CD4-positive, alpha-beta T cell treated with Interleukin-6 for 4 hours (primary cell): Measurements from ENCODE around the gene TICAM2.
"Not testable (repeated sequence)": the region's sequence is repeated elsewhere in the genome, so short reads cannot be mapped to it uniquely, and the experiment has no call there.

Experiments used
- DNase-seq: peaks from one replicate; pipeline ENCODE4 v3.0.0-alpha.2; 2020; ENCODE audit warnings: mixed read lengths

The TICAM2 gene

GRCh38 chr5:115601701-115602590, at the start of gene TICAM2:
TSS of gene TICAM2 (minus strand) at chr5:115602479. CDS start at chr5:115581256, 21,223 bp downstream.
- peak; percentile 61 for DNase-seq

GRCh38 chr5:115649541-115649940, 47.3 kb upstream of the TICAM2 start:
- DNase-seq = no peak

- no peak for DNase-seq
Observed at GRCh38 chr5:115648056-115648455, 45.8 kb upstream of the TICAM2 start.

- DNase-seq = not testable (repeated sequence)
Observed at GRCh38 chr5:115645386-115645785, 43.1 kb upstream of the TICAM2 start.

GRCh38 chr5:115644046-115644445, 41.8 kb upstream of the TICAM2 start:
- no peak for DNase-seq

- no peak for DNase-seq
Observed at GRCh38 chr5:115641948-115642347, 39.7 kb upstream of the TICAM2 start.

GRCh38 chr5:115640274-115640673, 38.0 kb upstream of the TICAM2 start:
- DNase-seq = no peak

- no peak for DNase-seq
Observed at GRCh38 chr5:115639377-115639776, 37.1 kb upstream of the TICAM2 start.

- DNase-seq = no peak
Observed at GRCh38 chr5:115637507-115637906, 35.2 kb upstream of the TICAM2 start.

- no peak for DNase-seq
Observed at GRCh38 chr5:115636008-115636407, 33.7 kb upstream of the TICAM2 start.

- peak; percentile 85 for DNase-seq
Observed at GRCh38 chr5:115634343-115635132, 32.3 kb upstream of the TICAM2 start.

GRCh38 chr5:115629903-115630302, 27.6 kb upstream of the TICAM2 start:
- no peak for DNase-seq

- DNase-seq = no peak
Observed at GRCh38 chr5:115627295-115627865, 25.1 kb upstream of the TICAM2 start.

- no peak for DNase-seq
Observed at GRCh38 chr5:115626445-115626823, 24.2 kb upstream of the TICAM2 start.

- DNase-seq = peak; percentile 100
Observed at GRCh38 chr5:115625579-115626444, 23.5 kb upstream of the TICAM2 start, which contains the start of gene TMED7. TSS of gene TMED7 (minus strand) at chr5:115626036. CDS start at chr5:115625792, 244 bp downstream.

GRCh38 chr5:115624994-115625393, 22.7 kb upstream of the TICAM2 start:
- no peak for DNase-seq

- no peak for DNase-seq
Observed at GRCh38 chr5:115623658-115624057, 21.4 kb upstream of the TICAM2 start.

GRCh38 chr5:115621365-115621900, 19.2 kb upstream of the TICAM2 start:
- no peak for DNase-seq

- DNase-seq = no peak
Observed at GRCh38 chr5:115616892-115617291, 14.6 kb upstream of the TICAM2 start.

- no peak for DNase-seq
Observed at GRCh38 chr5:115616472-115616871, 14.2 kb upstream of the TICAM2 start.

- no peak for DNase-seq
Observed at GRCh38 chr5:115611873-115612272, 9.6 kb upstream of the TICAM2 start.

- DNase-seq = no peak
Observed at GRCh38 chr5:115607935-115608334, 5.7 kb upstream of the TICAM2 start.
